ENCODE data around the gene PLCL2.

Gene PLCL2

GRCh38 chr3:16848007-16848406 lies 36.7 kb upstream of the PLCL2 start:
- H3K4me3 ChIP-seq (replicated peaks; ENCODE audit: low read depth, low read length): no peak overlapping the region
- no peak for DNase-seq (ENCODE audit: low read depth)
- TF ChIP-seq CTCF (IDR thresholded peaks at IDR 0.05; ENCODE audit: low read length, missing control alignments): no peak

- no peak overlapping the region for H3K4me3 ChIP-seq (replicated peaks; ENCODE audit: low read depth, low read length)
- no peak for TF ChIP-seq CTCF (IDR thresholded peaks at IDR 0.05; ENCODE audit: low read length, missing control alignments)
- peak; percentile 32 for DNase-seq (ENCODE audit: low read depth)
Measured at GRCh38 chr3:16849229-16849628, 35.5 kb upstream of the PLCL2 start.

GRCh38 chr3:16849795-16850194 lies 35.0 kb upstream of the PLCL2 start:
- no peak overlapping the region for H3K4me3 ChIP-seq (replicated peaks; ENCODE audit: low read depth, low read length)
- TF ChIP-seq CTCF (IDR thresholded peaks at IDR 0.05; ENCODE audit: low read length, missing control alignments): no peak
- DNase-seq (ENCODE audit: low read depth): peak; percentile 89

GRCh38 chr3:16855497-16855896 lies 29.3 kb upstream of the PLCL2 start:
- no peak for DNase-seq (ENCODE audit: low read depth)
- no peak for TF ChIP-seq CTCF (IDR thresholded peaks at IDR 0.05; ENCODE audit: low read length, missing control alignments)
- no peak overlapping the region for H3K4me3 ChIP-seq (replicated peaks; ENCODE audit: low read depth, low read length)

GRCh38 chr3:16860234-16860633 lies 24.5 kb upstream of the PLCL2 start:
- no peak for TF ChIP-seq CTCF (IDR thresholded peaks at IDR 0.05; ENCODE audit: low read length, missing control alignments)
- H3K4me3 ChIP-seq (replicated peaks; ENCODE audit: low read depth, low read length): no peak overlapping the region
- DNase-seq (ENCODE audit: low read depth): no peak

- H3K4me3 ChIP-seq (replicated peaks; ENCODE audit: low read depth, low read length): no peak overlapping the region
- TF ChIP-seq CTCF (IDR thresholded peaks at IDR 0.05; ENCODE audit: low read length, missing control alignments): no peak
- DNase-seq (ENCODE audit: low read depth): no peak
Measured at GRCh38 chr3:16861432-16861831, 23.3 kb upstream of the PLCL2 start.

- peak; percentile 75 for DNase-seq (ENCODE audit: low read depth)
Measured at GRCh38 chr3:16864610-16865313, 20.0 kb upstream of the PLCL2 start.

More at GRCh38 chr3:16864610-16865313, 20.0 kb upstream of the PLCL2 start:
- TF ChIP-seq CTCF (IDR thresholded peaks at IDR 0.05; ENCODE audit: low read length, missing control alignments): no peak
- H3K4me3 ChIP-seq (replicated peaks; ENCODE audit: low read depth, low read length): no peak overlapping the region
